Uterus (tissue), 4 donors: ENCODE results near the gene ANKRD60. TPM values are rescaled to one million over a fixed set of nuclear protein-coding genes. Genes with fewer than 3 reads are reported as not detected.

ENCODE experiments used
- DNase-seq, 2 donors: peaks; one replicate each; pipeline ENCODE4 v3.0.0-alpha.2; 2019 to 2020
- H3K27ac ChIP-seq, 2 donors: fragments of 200-600 bp; sonication (generic); 1 replicate in 1 of 2; 2 replicates in 1 of 2; pipeline ENCODE4 v1.5.1; 2016 to 2018
- H3K27me3 ChIP-seq, 2 donors: fragments of 200-600 bp; sonication (generic); one replicate each; pipeline ENCODE4 v1.5.1; 2018 to 2019; ENCODE audit warnings: control low read depth in 1 of 2
- H3K36me3 ChIP-seq, 2 donors: fragments of 200-600 bp; sonication (generic); one replicate each; pipeline ENCODE4 v1.5.1; 2019; ENCODE audit warnings: control low read depth in 1 of 2
- H3K4me1 ChIP-seq, 2 donors: fragments of 200-600 bp; sonication (generic); one replicate each; pipeline ENCODE4 v1.5.1; 2018 to 2019; ENCODE audit warnings: control low read depth in 1 of 2
- H3K4me3 ChIP-seq, 2 donors: fragments of 200-600 bp; sonication (generic); 1 replicate in 1 of 2; 2 replicates in 1 of 2; pipeline ENCODE4 v1.5.1; 2018 to 2019; ENCODE audit warnings: mild to moderate bottlenecking in 1 of 2
- H3K9me3 ChIP-seq, 2 donors: fragments of 200-600 bp; sonication (generic); one replicate each; pipeline ENCODE4 v1.5.1; 2019; ENCODE audit warnings: control low read depth in 1 of 2
- CTCF ChIP-seq, 4 experiments: fragments of 200-600 bp in 2 of 4; fragments of 450-650 bp in 2 of 4; sonication (generic) in 2 of 4; IDR thresholded peaks; one replicate each; pipeline ENCODE4 v1.5.1; 2016 to 2019; ENCODE audit warnings: antibody characterized with exemption in 4 of 4, mild to moderate bottlenecking in 2 of 4, moderate library complexity in 1 of 4
- POLR2A ChIP-seq, 2 donors: fragments of 450-650 bp; IDR thresholded peaks; one replicate each; pipeline ENCODE4 v1.6.1; 2016; ENCODE audit warnings: antibody characterized with exemption in 2 of 2, mild to moderate bottlenecking in 1 of 2, moderate library complexity in 1 of 2
- intact Hi-C: fragments of 100-400 bp; cut with DNase I; formaldehyde crosslinking; loops from one replicate; pipeline ENCODE4 v1.15.1; 2023; ENCODE audit warnings: low total_unique reads
- total RNA-seq, 4 donors: library from RNA; depleted of rRNA in 3 of 4; stranded (reverse); fragments of >200 nt in 3 of 4; gene quantifications; one replicate each; pipeline versions ENCODE4 v1.1.0 to v1.2.4, GENCODE V29; 2014 to 2023
- donor health status: DM: yes; HTN: yes; CAD: no.

ANKRD60 gene
- total RNA-seq, 4 donors from 2014 or later: not detected

DNA sequence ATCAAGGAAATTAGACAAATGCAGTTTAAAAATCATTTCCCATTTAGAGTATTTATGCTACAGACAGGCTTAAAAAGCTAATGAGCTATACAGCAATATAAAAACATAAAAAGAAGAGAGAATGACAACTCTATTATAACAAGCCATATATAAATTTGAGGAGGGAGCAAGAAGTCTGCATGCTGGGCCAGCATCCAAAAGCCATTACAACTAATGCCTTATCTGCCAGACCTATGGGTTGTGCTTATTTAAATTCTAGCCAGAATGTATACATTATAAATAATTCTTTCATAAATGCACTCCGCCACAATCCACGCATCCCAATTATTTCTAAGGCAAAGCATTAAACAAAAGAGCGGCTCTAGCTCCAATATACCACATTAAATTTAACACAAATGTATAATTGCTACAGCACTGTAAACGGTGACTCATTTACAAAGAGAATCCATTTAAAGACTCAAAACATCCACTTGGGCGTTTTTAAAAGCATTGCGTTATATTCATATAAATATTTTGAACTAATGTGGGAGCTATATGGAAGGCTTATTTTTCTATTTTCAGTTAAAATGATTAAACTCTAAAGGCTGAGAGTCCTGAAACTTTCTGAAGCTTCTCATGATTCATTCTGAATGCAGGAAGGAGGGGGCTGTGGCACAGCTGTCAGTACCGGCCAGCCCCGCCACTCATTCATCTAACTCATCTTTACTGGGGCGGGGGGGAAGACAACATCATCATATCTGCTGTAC is 43.3 kb upstream of the ANKRD60 start:
- Histone ChIP-seq H3K27me3 (no peaks in the 10 kb centered on the region), H3K27ac (no peak overlapping the region), H3K4me3 (no peak overlapping the region), H3K4me1 (no peaks in the 10 kb centered on the region), H3K36me3 (no peaks in the 10 kb centered on the region), H3K9me3 (no peaks in the 10 kb centered on the region)
- DNase-seq: no peak
- no peak for TF ChIP-seq POLR2A (IDR thresholded peaks at IDR 0.05)
- TF ChIP-seq CTCF (IDR thresholded peaks at IDR 0.05): no peak
- intact Hi-C loops: no loop called here

DNA sequence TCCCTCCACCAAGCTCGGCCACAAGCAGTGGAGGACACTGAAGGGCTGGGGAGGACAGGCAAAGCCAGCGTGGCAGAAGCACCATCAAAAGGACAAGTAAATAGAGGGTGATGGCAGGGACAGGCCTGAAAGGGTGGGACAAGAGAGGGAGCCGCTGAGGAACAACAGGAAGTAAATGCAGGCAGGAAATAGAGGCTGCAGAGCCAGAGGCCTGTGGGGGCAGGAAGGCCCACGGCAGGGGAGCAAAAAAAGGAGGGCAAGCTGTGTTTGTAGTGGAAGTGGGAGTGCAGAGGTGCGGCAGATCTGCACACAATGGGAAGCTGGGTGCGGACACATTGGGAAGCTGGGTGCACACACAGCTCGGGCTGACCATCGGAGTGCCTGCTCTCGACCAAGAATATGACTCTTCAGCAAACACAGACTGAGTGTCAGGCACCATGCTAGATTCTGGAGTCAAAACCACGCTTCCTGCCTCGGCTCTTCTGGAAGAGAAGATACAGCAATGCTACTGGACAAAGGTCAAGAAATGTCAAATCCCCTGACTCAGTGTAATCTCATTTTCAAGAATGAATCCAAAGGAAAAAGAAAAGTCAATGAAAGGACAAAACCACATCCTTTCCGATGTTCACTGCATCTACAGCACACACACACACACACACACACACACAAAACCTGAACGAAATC is 40.6 kb upstream of the ANKRD60 start:
- no peaks in the 10 kb centered on the region for H3K27me3 ChIP-seq
- TF ChIP-seq POLR2A (IDR thresholded peaks at IDR 0.05): no peak
- H3K27ac ChIP-seq: no peak overlapping the region
- DNase-seq: no peak
- H3K36me3 ChIP-seq: no peaks in the 10 kb centered on the region
- no peaks in the 10 kb centered on the region for H3K9me3 ChIP-seq
- H3K4me1 ChIP-seq: no peaks in the 10 kb centered on the region
- no peak overlapping the region for H3K4me3 ChIP-seq
- intact Hi-C loops: no loop called here

DNA sequence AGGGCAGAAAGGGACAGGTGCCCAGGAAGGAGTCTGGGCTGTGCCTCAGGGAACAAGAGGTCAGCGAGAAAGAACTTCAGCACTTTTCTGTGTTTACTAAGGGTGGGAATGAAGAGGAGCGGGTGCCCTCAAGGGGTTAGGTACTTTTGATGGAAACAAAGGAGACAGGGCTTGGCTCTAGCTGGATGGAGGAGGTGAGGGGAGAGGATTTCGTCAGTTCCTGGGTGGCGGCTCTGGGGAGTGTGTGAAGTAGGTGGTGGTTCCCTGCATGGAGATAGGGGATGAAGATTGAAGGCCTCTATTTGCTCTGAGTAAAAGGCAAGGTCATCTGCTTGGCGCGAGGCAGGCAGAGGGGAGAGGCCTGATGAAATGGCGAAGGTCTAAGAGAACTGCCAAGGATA is 40.0 kb upstream of the ANKRD60 start:
- no peak overlapping the region for H3K4me3 ChIP-seq
- H3K27ac ChIP-seq: no peak overlapping the region
- H3K4me1 ChIP-seq: no peaks in the 10 kb centered on the region
- H3K9me3 ChIP-seq: no peaks in the 10 kb centered on the region
- no peak for DNase-seq
- H3K36me3 ChIP-seq: no peaks in the 10 kb centered on the region
- no peaks in the 10 kb centered on the region for H3K27me3 ChIP-seq
- intact Hi-C loops: no loop called here
- no peak for TF ChIP-seq POLR2A (IDR thresholded peaks at IDR 0.05)
- no peak for TF ChIP-seq CTCF (IDR thresholded peaks at IDR 0.05)

GRCh38 chr20:58267389-58268215 is 39.1 kb upstream of the ANKRD60 start:
- Histone ChIP-seq H3K4me3 (no peak overlapping the region), H3K36me3 (no peaks in the 10 kb centered on the region), H3K4me1 (no peaks in the 10 kb centered on the region), H3K27ac (no peak overlapping the region), H3K9me3 (no peaks in the 10 kb centered on the region), H3K27me3 (no peaks in the 10 kb centered on the region)
- no peak for TF ChIP-seq CTCF (IDR thresholded peaks at IDR 0.05)
- TF ChIP-seq POLR2A (IDR thresholded peaks at IDR 0.05): no peak
- intact Hi-C loops: no loop called here
- no peak for DNase-seq

GRCh38 chr20:58264271-58264670 is 35.8 kb upstream of the ANKRD60 start:
- H3K4me3 ChIP-seq: no peak overlapping the region
- intact Hi-C loops: no loop called here
- no peaks in the 10 kb centered on the region for H3K27me3 ChIP-seq
- TF ChIP-seq POLR2A (IDR thresholded peaks at IDR 0.05) (no peak), CTCF (IDR thresholded peaks at IDR 0.05) (no peak)
- DNase-seq: no peak
- no peaks in the 10 kb centered on the region for H3K36me3 ChIP-seq
- H3K4me1 ChIP-seq: no peaks in the 10 kb centered on the region
- H3K9me3 ChIP-seq: no peaks in the 10 kb centered on the region
- H3K27ac ChIP-seq: no peak overlapping the region
